Fibroblast of gingiva (primary cell): Measurements from ENCODE around the gene GPRASP1.
"Not testable (repeated sequence)": the region's sequence is repeated elsewhere in the genome, so short reads cannot be mapped to it uniquely, and the experiment has no call there.

Source experiments
- DNase-seq: peaks from one replicate; pipeline ENCODE4 v3.0.0-alpha.2; 2011; ENCODE audit warnings: low read depth

GPRASP1 gene, protein sequence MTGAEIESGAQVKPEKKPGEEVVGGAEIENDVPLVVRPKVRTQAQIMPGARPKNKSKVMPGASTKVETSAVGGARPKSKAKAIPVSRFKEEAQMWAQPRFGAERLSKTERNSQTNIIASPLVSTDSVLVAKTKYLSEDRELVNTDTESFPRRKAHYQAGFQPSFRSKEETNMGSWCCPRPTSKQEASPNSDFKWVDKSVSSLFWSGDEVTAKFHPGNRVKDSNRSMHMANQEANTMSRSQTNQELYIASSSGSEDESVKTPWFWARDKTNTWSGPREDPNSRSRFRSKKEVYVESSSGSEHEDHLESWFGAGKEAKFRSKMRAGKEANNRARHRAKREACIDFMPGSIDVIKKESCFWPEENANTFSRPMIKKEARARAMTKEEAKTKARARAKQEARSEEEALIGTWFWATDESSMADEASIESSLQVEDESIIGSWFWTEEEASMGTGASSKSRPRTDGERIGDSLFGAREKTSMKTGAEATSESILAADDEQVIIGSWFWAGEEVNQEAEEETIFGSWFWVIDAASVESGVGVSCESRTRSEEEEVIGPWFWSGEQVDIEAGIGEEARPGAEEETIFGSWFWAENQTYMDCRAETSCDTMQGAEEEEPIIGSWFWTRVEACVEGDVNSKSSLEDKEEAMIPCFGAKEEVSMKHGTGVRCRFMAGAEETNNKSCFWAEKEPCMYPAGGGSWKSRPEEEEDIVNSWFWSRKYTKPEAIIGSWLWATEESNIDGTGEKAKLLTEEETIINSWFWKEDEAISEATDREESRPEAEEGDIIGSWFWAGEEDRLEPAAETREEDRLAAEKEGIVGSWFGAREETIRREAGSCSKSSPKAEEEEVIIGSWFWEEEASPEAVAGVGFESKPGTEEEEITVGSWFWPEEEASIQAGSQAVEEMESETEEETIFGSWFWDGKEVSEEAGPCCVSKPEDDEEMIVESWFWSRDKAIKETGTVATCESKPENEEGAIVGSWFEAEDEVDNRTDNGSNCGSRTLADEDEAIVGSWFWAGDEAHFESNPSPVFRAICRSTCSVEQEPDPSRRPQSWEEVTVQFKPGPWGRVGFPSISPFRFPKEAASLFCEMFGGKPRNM (N-terminal part only)

GRCh38 chrX:102651242-102652011 lies at the start of gene GPRASP1:
Gene GPRASP1, plus strand, starts transcription at chrX:102651483. Its CDS starts 2,431 bp downstream, at chrX:102653914.
- peak; percentile 50 for DNase-seq

DNA sequence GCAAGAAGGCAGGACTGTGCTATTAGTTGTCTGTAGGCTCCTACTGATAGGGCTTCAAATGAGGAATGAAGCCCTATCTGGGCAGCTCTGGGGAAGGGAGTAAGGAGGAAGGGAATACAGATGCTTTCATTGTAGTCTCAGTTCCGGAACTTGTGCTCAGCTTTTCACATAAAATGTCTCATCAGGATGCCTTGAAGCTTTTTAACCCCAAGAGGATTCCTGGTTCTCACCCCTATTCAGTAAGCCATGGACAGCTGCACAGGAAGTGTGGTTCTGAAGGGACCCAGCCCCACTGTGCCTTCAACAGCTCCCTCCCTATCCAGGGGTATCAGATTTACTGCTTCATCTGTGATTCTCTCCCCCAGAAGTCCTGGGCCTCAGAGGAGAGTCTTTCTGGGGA lies 47.0 kb upstream of the GPRASP1 start:
- no peak for DNase-seq

GRCh38 chrX:102606115-102606514 lies 45.2 kb upstream of the GPRASP1 start:
- DNase-seq, result no peak

DNA sequence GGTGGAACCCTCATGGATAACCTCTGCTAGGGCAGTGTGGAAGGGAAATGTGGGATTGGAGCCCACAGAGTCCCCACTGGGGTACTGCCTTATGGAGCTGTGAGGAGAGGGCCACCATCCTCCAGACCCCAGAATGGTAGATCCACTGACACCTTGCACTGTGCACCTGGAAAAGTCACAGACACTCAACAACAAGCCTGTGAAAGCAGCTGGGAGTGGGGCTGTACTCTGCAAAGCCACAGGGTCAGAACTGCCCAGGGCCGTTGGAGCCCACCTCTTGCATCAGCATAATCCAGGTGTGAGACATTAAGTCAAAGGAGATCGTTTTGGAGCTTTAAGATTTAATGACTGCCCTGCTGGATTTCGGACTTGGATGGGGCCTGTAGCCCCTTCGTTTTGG lies 40.4 kb upstream of the GPRASP1 start:
- no peak for DNase-seq

DNA sequence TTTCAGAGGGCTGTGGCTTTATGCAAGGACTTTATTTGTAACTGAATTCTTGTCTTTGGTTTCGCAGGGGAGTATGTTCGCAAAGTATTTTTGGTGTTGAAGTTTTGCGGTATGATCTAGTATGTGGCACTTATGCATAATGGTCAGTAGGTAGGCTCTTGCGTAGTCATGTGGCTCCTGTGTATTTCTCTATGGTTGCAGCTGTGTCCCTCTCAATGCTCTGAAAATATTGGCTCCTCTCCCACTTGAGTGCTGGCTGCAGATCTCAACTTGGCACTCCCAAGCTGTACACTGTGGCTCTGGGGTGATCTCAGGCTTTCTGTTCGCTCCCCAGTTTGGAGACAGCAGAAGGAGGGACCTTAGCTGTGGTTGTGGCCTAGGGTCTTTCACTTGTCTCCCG lies 27.2 kb upstream of the GPRASP1 start:
- DNase-seq, result no peak

DNA sequence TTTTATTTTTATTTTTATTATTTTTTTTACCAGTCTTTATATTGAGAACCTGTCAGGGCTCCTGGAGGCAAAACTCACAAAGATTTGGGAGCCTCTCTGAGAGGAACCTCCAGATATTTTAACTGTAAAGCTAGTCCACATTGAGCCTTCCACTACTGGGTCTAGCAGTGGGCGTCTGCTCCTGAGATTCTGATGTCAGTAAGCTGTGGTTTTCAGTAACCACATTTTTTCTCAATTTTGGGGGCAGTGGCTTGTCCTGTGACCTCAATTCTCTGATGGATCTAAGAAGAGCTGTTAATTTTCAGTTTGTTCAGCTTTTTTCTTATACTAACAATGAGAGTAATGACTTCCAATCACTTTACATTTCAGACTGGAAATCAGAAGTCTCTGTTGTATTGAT lies 23.6 kb upstream of the GPRASP1 start:
- DNase-seq, result no peak

GRCh38 chrX:102637561-102637960 lies 13.7 kb upstream of the GPRASP1 start:
- DNase-seq, result no peak

GRCh38 chrX:102650903-102651241 lies 411 bp upstream of the GPRASP1 start:
- DNase-seq, result no peak

- peak; percentile 39 for DNase-seq
These were observed 877 bp downstream of the GPRASP1 start for GRCh38 chrX:102652031-102652688.

GRCh38 chrX:102654696-102655095 lies 3.4 kb downstream of the GPRASP1 start:
- DNase-seq, result no peak

DNA sequence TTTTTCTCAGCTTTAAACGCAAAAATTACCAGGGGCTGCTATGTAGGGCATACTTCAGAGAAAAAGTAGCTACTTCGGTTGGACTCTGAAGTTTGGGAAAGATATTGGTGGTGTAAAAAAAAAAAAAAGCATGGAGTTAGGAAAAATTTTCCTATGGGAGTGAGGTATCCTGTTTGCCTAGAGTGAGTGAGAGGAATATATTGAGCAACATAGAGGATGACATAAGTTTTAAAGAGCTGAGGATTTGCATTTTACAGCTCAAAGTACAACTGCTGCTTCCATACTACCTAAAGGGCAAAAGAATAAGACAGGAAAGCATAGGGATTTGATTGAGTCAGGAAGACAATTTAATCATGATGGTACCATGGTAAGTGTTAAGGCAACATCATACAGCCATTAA lies 7.3 kb downstream of the GPRASP1 start:
- no peak for DNase-seq

DNA sequence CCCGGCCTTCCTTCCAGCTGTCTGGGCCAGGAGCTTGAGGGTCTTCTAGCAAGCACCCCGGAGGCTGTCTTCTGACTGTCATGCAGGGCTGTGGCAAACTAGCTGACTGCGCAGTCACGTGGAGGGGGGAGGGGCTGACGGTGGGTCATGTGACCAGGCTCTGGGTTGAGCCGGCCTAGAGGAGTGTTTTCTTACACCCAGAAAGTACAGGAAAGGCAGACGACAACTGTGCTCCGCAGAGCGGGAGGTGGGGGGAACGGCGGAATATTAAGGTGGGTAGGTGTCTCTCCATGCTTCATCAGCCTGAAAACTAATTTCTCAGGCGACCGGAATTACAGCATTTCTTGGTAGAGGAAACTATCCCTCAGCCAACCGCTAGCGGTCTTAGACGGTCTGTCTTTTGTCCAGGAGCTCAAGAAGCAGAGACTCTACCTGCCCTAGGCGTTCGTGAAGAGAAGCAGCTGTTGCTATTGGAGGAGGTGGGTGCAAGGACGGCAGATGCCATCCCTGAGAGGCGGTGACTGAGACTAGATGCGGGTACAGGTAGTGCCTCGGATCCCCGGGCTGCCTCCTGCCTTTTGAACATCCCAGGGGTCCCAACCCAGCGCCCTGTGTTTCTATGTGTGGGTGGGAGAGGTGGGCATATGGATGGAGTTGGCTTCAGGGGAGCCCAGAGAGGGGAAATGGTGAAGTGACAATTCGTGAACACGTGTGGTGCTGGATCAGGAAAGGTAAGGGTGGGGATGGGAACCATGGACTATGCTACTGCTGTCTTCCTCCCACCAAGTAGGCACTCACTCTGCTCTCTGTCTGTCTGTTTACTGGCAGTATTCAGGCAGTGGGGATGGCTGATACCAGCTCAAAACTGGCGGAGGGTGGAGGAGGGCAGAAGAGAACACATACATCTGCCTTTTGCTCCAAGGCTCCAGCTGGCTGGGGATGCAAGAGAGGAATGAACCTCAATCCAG lies 8.8 kb downstream of the GPRASP1 start:
- DNase-seq, result peak; percentile 52

GRCh38 chrX:102663820-102664219 lies 12.5 kb downstream of the GPRASP1 start:
- DNase-seq, result not testable (repeated sequence)

DNA sequence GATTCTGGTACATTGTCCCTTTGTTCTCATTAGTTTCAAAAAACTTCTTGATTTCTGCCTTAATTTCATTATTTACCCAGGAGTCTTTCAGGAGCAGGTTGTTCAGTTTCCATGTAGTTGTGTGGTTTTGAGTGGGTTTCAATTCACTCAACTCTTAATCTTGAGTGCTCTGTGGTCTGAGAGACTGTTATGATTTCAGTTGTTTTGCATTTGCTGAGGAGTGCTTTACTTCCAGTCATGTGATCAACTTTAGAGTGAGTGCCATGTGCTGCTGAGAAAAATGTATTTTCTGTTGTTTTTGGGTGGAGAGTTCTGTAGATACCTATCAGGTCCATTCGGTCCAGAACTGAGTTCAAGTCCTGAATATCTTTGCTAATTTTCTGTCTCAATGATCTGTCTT lies 15.8 kb downstream of the GPRASP1 start:
- not testable (repeated sequence) for DNase-seq

GRCh38 chrX:102669526-102669925 lies 18.2 kb downstream of the GPRASP1 start:
- DNase-seq, result no peak

- DNase-seq, result no peak
These were observed 21.6 kb downstream of the GPRASP1 start for GRCh38 chrX:102672856-102673255.

DNA sequence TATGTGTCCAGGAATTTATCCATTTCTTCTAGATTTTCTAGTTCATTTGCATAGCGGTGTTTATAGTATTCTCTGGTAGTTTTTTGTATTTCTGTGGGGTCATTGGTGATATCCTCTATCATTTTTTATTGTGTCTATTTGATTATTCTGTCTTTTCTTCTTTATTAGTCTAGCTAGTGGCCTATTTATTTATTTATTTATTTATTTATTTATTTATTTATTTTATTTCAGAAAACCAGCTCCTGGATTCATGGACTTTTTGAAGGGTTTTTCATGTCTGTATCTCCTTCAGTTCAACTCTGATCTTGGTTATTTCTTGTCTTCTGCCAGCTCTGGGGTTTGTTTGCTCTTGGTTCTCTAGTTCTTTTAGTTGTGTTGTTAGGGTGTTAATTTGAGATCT lies 26.2 kb downstream of the GPRASP1 start:
- not testable (repeated sequence) for DNase-seq

DNA sequence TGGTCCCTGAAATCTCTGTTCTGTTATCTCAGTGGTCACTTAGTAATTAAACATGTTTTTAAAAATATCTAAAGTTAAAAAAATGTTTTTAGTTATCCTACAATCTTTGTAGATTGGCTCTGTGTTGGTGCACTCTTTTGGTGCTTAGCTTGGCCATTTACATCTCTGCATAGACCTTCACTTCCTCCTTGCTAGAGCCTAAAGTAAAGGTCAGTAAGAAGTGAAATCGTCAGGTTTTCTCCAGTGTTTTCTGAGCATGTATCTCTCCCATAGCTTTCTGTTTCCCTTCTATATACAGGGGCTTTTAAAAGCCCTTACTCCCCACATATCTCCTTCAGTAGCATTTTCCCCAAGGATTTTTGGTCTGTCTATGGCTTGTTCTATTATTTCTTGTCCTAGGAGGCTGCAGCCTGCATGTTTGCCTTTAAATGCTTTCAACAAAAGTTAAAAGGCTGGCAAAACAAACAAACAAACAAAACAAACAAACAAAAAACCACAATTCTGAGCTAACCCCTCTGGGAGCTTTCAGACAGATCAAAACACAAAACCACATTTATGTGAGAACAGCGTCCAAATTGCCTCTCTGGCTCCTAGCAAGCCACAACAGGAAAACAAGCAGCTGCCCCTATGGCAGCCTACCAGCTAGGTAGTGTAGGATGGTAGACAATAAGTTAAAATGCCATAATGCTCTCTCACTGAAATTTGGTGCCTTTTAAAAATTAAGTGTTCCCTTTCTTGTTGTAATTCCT lies 33.7 kb downstream of the GPRASP1 start:
- no peak for DNase-seq

- no peak for DNase-seq
These were observed 43.5 kb downstream of the GPRASP1 start for GRCh38 chrX:102694749-102695148.
